Transverse colon (tissue), 4 donors: ENCODE results near the gene EIF3J. TPM values are rescaled to one million over a fixed set of nuclear protein-coding genes. Genes with fewer than 3 reads are reported as not detected.
A peak's percentile ranks its signal among the peaks of the same experiment; 100 is the strongest.

Experiments used
- DNase-seq: peaks from one replicate; pipeline ENCODE4 v3.0.0-alpha.2; 2019
- H3K27ac ChIP-seq, 4 donors: fragments of 200-600 bp; sonication (generic); 2 replicates each; pipeline ENCODE4 v1.5.1; 2016 to 2018; ENCODE audit warnings: inconsistent platforms in 4 of 4
- H3K27me3 ChIP-seq: fragments of 200-600 bp; sonication (generic); 2 replicates; pipeline ENCODE4 v1.5.1; 2017; ENCODE audit warnings: inconsistent platforms
- H3K36me3 ChIP-seq, 4 donors: fragments of 200-600 bp; sonication (generic); 2 replicates each; pipeline ENCODE4 v1.5.1; 2017 to 2019; ENCODE audit warnings: inconsistent platforms in 4 of 4
- H3K4me1 ChIP-seq, 4 donors: fragments of 200-600 bp; sonication (generic); 2 replicates each; pipeline ENCODE4 v1.5.1; 2017 to 2020; ENCODE audit warnings: inconsistent platforms in 4 of 4
- H3K4me3 ChIP-seq, 4 donors: fragments of 200-600 bp; sonication (generic); 1 replicate in 1 of 4; 2 replicates in 3 of 4; pipeline versions ENCODE4 v1.5.1 to v1.6.1; 2017 to 2019; ENCODE audit warnings: inconsistent platforms in 4 of 4
- H3K9me3 ChIP-seq, 2 donors: fragments of 200-600 bp; sonication (generic); 2 replicates each; pipeline ENCODE4 v1.5.1; 2017 to 2019; ENCODE audit warnings: inconsistent platforms in 2 of 2
- CTCF ChIP-seq, 5 experiments: fragments of 200-600 bp in 3 of 5; fragments of 450-650 bp in 2 of 5; sonication (generic) in 3 of 5; IDR thresholded peaks; 1 replicate in 2 of 5; 2 replicates in 3 of 5; pipeline ENCODE4 v1.5.1; 2016 to 2017; ENCODE audit warnings: antibody characterized with exemption in 5 of 5, inconsistent platforms in 3 of 5, mild to moderate bottlenecking in 2 of 5, moderate library complexity in 1 of 5
- EP300 ChIP-seq: sonication (generic); formaldehyde crosslinking; IDR thresholded peaks from one replicate; pipeline ENCODE4 v1.6.1; 2017; ENCODE audit warnings: antibody characterized with exemption, low read depth
- POLR2A ChIP-seq: fragments of 450-650 bp; IDR thresholded peaks from one replicate; pipeline ENCODE4 v1.6.1; 2016; ENCODE audit warnings: antibody characterized with exemption, mild to moderate bottlenecking, moderate library complexity
- POLR2AphosphoS5 ChIP-seq, 3 donors: sonication (generic); formaldehyde crosslinking; IDR thresholded peaks; one replicate each; pipeline ENCODE4 v1.6.1; 2016; ENCODE audit warnings: antibody characterized with exemption in 3 of 3
- WGBS, 2 donors: methylation state at CpG; one replicate each; pipeline ENCODE4 v1.1.5; 2018; ENCODE audit warnings: low coverage in 1 of 2; 5-methylcytosine and 5-hydroxymethylcytosine counted together
- in situ Hi-C, 4 donors: fragments of 200-750 bp; cut with MboI; loops; one replicate each; pipeline versions ENCODE4 v1.15.0 to v1.15.1; 2017; ENCODE audit warnings: low sequenced_read_pairs in 3 of 4, low pct_ligation_motif_present in 1 of 4, low pct_unique_long_range_greater_than_20kb in 1 of 4
- intact Hi-C: fragments of 100-400 bp; cut with DNase I; formaldehyde crosslinking; loops from one replicate; pipeline ENCODE4 v1.15.1; 2023; ENCODE audit warnings: low total_unique reads
- total RNA-seq, 4 donors: library from RNA; depleted of rRNA; stranded (reverse); fragments of >200 nt; gene quantifications; one replicate each; pipeline ENCODE4 v1.1.0, GENCODE V29; 2016

EIF3J gene, protein sequence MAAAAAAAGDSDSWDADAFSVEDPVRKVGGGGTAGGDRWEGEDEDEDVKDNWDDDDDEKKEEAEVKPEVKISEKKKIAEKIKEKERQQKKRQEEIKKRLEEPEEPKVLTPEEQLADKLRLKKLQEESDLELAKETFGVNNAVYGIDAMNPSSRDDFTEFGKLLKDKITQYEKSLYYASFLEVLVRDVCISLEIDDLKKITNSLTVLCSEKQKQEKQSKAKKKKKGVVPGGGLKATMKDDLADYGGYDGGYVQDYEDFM
- total RNA-seq: 10 to 100 TPM; 27.7 to 55.6 (median 42.2) TPM

DNA sequence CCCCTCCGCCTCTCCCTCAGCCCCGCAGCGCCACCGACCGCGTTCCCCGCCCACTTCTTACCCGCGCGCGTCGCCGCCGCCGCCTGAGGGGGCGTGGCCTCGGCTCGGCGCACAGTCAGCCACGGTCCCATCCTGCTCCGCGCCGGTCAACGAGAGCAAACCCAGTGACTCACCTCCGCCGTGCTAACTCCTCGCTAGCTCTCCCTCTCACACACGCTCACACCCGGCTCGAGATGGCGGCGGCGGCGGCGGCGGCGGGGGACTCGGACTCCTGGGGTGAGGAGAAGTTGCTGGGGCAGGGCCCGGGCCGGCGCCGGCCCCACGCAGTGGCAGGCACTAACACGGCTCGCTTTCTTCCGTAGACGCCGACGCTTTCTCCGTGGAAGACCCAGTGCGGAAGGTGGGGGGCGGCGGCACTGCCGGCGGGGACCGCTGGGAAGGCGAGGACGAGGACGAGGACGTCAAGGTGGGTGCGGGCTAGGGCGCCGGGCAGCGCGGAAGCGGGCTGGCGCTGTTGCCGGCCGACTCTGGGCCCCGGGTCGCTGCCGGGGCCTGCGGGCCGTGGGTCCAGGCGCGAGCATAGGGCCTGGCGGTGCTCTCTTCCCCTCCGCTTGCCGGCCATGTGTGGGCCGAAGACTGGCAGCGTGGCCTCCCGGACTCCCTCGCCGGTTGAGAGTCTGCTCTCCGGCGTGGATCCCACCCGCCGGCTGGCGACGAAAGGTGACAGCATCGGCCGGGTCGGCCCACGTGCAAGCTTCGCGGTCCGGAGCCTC lies at the start of gene EIF3J:
EIF3J (plus strand) TSS at position 186 of the 773 bp plus-strand sequence; CDS start at position 234, 48 bp downstream.
- Histone ChIP-seq H3K4me1 (peaks cover 17 to 44% (median 37%) of the 10 kb centered on the region in 4 donors), H3K9me3 (no peaks in the 10 kb centered on the region), H3K4me3 (peak within 1 kb of the TSS; percentile 66 to 93 (median 83)), H3K36me3 (no peaks in the 10 kb centered on the region), H3K27ac (peak within 1 kb of the TSS; percentile 97 to 100 (median 98)), H3K27me3 (no peaks in the 10 kb centered on the region)
- TF ChIP-seq CTCF (IDR thresholded peaks at IDR 0.05) (no peak), POLR2A (peak; percentile 95), POLR2AphosphoS5 (IDR thresholded peaks at IDR 0.05) (peak; percentile 96 to 98 (median 98))
- in situ Hi-C loops: no loop called here
- intact Hi-C loops: loop anchor here (10.0 kb wide), 1 partner anchor 112 kb away; the partner anchor contains the start of gene CTDSPL2
- 2% methylated on average over 31 of the region's 97 CpGs; no CpG with 5 or more reads in 1 of the 2 donors for WGBS, 2 donors
- DNase-seq: peak; percentile 95

GRCh38 chr15:44489464-44489863 lies 47.5 kb upstream of the EIF3J start:
- 72 to 75% methylated on average over 1 of the region's 1 CpG for WGBS, 2 donors
- TF ChIP-seq CTCF (IDR thresholded peaks at IDR 0.05): no peak
- TF ChIP-seq EP300: no peak
- peak in 1 of 3 donors; percentile 22 for TF ChIP-seq POLR2AphosphoS5 (IDR thresholded peaks at IDR 0.05)
- no peak for TF ChIP-seq POLR2A
- Histone ChIP-seq H3K27ac (no peak overlapping the region), H3K36me3 (peaks cover 0 to 40% (median 10%) of the 10 kb centered on the region in 4 donors), H3K4me3 (no peak overlapping the region), H3K27me3 (no peaks in the 10 kb centered on the region), H3K9me3 (no peaks in the 10 kb centered on the region), H3K4me1 (peaks cover 0 to 17% (median 8%) of the 10 kb centered on the region in 4 donors)
- intact Hi-C loops (no loop called here), in situ Hi-C loops (no loop called here)
- no peak for DNase-seq

- no peak overlapping the region for H3K4me3 ChIP-seq
- no peak for DNase-seq
- H3K36me3 ChIP-seq: peaks cover 0 to 34% (median 10%) of the 10 kb centered on the region in 4 donors
- in situ Hi-C loops: no loop called here
- no peak overlapping the region for H3K27ac ChIP-seq
- 78 to 79% methylated on average over 3 of the region's 3 CpGs for WGBS, 2 donors
- no peak for TF ChIP-seq POLR2A
- intact Hi-C loops: no loop called here
- no peaks in the 10 kb centered on the region for H3K27me3 ChIP-seq
- H3K4me1 ChIP-seq: peaks cover 0 to 17% (median 8%) of the 10 kb centered on the region in 4 donors
- H3K9me3 ChIP-seq: no peaks in the 10 kb centered on the region
Observed at GRCh38 chr15:44490622-44491021, 46.3 kb upstream of the EIF3J start.

DNA sequence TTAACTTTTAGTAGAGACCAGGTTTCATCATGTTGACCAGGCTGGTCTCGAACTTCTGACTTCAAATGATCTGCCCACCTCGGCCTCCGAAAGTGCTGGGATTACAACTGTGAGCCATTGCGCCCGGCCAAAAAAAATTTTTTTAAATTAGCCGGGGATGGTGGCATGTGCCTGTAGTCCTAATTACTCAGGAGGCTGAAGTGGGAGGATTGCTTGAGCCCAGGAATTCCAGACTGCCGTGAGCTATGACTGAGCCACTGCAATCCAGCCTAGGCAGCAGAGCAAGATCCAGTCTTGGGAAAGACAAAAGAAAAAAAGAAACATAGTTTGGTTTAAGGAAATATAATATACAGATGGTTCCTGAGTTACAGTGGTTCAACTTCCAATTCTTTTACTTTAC lies 44.9 kb upstream of the EIF3J start:
- DNase-seq: no peak
- Histone ChIP-seq H3K36me3 (peaks cover 0 to 32% (median 10%) of the 10 kb centered on the region in 4 donors), H3K27me3 (no peaks in the 10 kb centered on the region), H3K27ac (peak overlapping the region in 3 of 4 donors; percentile 7 to 38 (median 12)), H3K4me3 (no peak overlapping the region), H3K9me3 (no peaks in the 10 kb centered on the region), H3K4me1 (peaks cover 0 to 17% (median 8%) of the 10 kb centered on the region in 4 donors)
- intact Hi-C loops: no loop called here
- in situ Hi-C loops: no loop called here
- TF ChIP-seq EP300 (no peak), POLR2AphosphoS5 (IDR thresholded peaks at IDR 0.05) (no peak)
- WGBS, 2 donors: 78 to 84% methylated on average over 2 to 7 of the region's 7 CpGs

DNA sequence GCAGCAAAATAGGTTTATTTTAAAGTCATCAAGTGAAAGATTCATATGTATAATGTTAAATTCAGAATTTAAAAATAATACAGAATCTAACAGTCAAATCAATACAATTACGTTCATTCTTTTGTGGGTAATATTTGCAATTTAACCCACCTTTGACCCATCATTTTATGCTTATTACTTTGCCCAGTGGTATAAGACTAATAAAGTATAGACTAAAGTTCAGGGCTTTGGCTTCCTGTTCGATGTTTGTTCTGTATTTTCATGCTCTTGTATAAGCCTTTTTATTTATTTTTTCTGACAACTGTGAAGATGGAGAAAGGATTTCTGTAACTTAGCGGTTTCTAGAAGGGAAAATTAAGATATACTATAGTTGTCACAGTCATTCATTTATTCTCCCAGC lies 44.3 kb upstream of the EIF3J start:
- intact Hi-C loops: no loop called here
- Histone ChIP-seq H3K9me3 (no peaks in the 10 kb centered on the region), H3K27me3 (no peaks in the 10 kb centered on the region), H3K4me1 (peaks cover 0 to 17% (median 8%) of the 10 kb centered on the region in 4 donors), H3K36me3 (peaks cover 0 to 32% (median 8%) of the 10 kb centered on the region in 4 donors), H3K4me3 (no peak overlapping the region), H3K27ac (peak overlapping the region in 2 of 4 donors; percentile 12 to 38)
- in situ Hi-C loops: no loop called here
- TF ChIP-seq POLR2AphosphoS5 (IDR thresholded peaks at IDR 0.05) (no peak), EP300 (no peak), POLR2A (no peak), CTCF (IDR thresholded peaks at IDR 0.05) (no peak)
- no peak for DNase-seq
- WGBS, 2 donors: 49 to 63% methylated on average over 3 of the region's 3 CpGs
